OCI-LY1 (cell line): ENCODE measurements around the gene SLC2A4.
"Not testable (repeated sequence)": the region's sequence is repeated elsewhere in the genome, so short reads cannot be mapped to it uniquely, and the experiment has no call there.

Experiments
- H2AFZ ChIP-seq: fragments of 200-600 bp; sonication (generic), shearing (Covaris generic); 2 replicates; pipeline ENCODE4 v1.6.0; 2014; ENCODE audit warnings: antibody characterized with exemption, mild to moderate bottlenecking, low read length
- H3F3A ChIP-seq: fragments of 200-600 bp; sonication (generic), shearing (Covaris generic); 2 replicates; pipeline ENCODE4 v1.6.0; 2014; ENCODE audit warnings: mild to moderate bottlenecking, antibody characterized with exemption, low read length, moderate library complexity; ENCODE audit not compliant: insufficient read depth
- H3K27ac ChIP-seq: fragments of 200-600 bp; sonication (generic); 2 replicates; pipeline ENCODE4 v1.5.1; 2014; ENCODE audit warnings: low read length, mixed run types, mild to moderate bottlenecking, low read depth; ENCODE audit not compliant: poor library complexity, severe bottlenecking
- H3K27me3 ChIP-seq: fragments of 200-600 bp; sonication (generic); 2 replicates; pipeline ENCODE4 v1.6.0; 2014; ENCODE audit warnings: antibody characterized with exemption, mild to moderate bottlenecking, low read length, moderate library complexity; ENCODE audit not compliant: insufficient read depth
- H3K36me3 ChIP-seq: fragments of 200-600 bp; sonication (generic); 2 replicates; pipeline ENCODE4 v1.6.1; 2014; ENCODE audit warnings: mild to moderate bottlenecking, antibody characterized with exemption, low read length, moderate library complexity, mixed read lengths; ENCODE audit not compliant: insufficient read depth
- H3K4me1 ChIP-seq: fragments of 200-600 bp; sonication (generic); 2 replicates; pipeline ENCODE4 v1.5.1; 2014; ENCODE audit warnings: mild to moderate bottlenecking, low read length, moderate library complexity; ENCODE audit not compliant: insufficient read depth, severe bottlenecking
- H3K4me2 ChIP-seq: fragments of 200-600 bp; sonication (generic), shearing (Covaris generic); 2 replicates; pipeline ENCODE4 v1.6.1; 2014; ENCODE audit warnings: low read length
- H3K4me3 ChIP-seq: fragments of 200-600 bp; sonication (generic); 2 replicates; pipeline ENCODE4 v1.5.1; 2014; ENCODE audit warnings: low read length, low read depth, mild to moderate bottlenecking, mixed read lengths; ENCODE audit not compliant: poor library complexity, severe bottlenecking
- H3K79me2 ChIP-seq: fragments of 200-600 bp; shearing (Covaris generic); 2 replicates; pipeline ENCODE4 v1.6.1; 2016; ENCODE audit warnings: mixed run types, low read length, mixed read lengths; ENCODE audit not compliant: insufficient read depth
- H3K9ac ChIP-seq: fragments of 200-600 bp; sonication (generic), shearing (Covaris generic); 2 replicates; pipeline ENCODE4 v1.6.1; 2014; ENCODE audit warnings: mild to moderate bottlenecking, low read length, mixed read lengths
- H3K9me2 ChIP-seq: fragments of 200-600 bp; sonication (generic), shearing (Covaris generic); 2 replicates; pipeline ENCODE4 v1.6.1; 2014; ENCODE audit warnings: low read depth, mild to moderate bottlenecking, low read length, mixed read lengths
- H3K9me3 ChIP-seq: fragments of 200-600 bp; shearing (Covaris generic); 2 replicates; pipeline ENCODE4 v1.6.1; 2014; ENCODE audit warnings: low read length, mixed read lengths
- H4K20me1 ChIP-seq: fragments of 200-600 bp; sonication (generic), shearing (Covaris generic); 2 replicates; pipeline ENCODE4 v1.6.0; 2016; ENCODE audit warnings: mild to moderate bottlenecking, low read length; ENCODE audit not compliant: insufficient read depth
- CTCF ChIP-seq: fragments of 200-600 bp; sonication (generic), shearing (Covaris generic); IDR thresholded peaks from 2 replicates; pipeline ENCODE4 v1.5.1; 2017; ENCODE audit warnings: mild to moderate bottlenecking, antibody characterized with exemption, low read length, moderate library complexity, mixed read lengths
- EZH2 ChIP-seq: fragments of 200-600 bp; sonication (generic), shearing (Covaris generic); IDR thresholded peaks from 2 replicates; pipeline ENCODE4 v1.8.0; 2017; ENCODE audit warnings: borderline replicate concordance, mixed run types, mild to moderate bottlenecking, antibody characterized with exemption, low read length, moderate library complexity, mixed read lengths

SLC2A4 gene

GRCh38 chr17:7241783-7242716, 39.5 kb upstream of the SLC2A4 start, which contains the start of gene GABARAP:
Gene GABARAP (minus strand): TSS chr17:7242449. CDS start chr17:7242330, 119 bp downstream.
- Histone ChIP-seq H2AFZ (no peak within 1 kb of the TSS), H3K36me3 (peaks cover 52% of the 10 kb centered on the region), H3K9me3 (no peaks in the 10 kb centered on the region), H3K27ac (peak within 1 kb of the TSS; percentile 80), H3K79me2 (peaks cover 7% of the 10 kb centered on the region; the same call in 1 of the 2 replicates), H3K9ac (peak within 1 kb of the TSS; percentile 98), H3F3A (0 out of 2 replicates have a peak, but pooled peaks cover 10% of the 10 kb centered on the region), H3K9me2 (no peaks in the 10 kb centered on the region), H3K4me1 (peaks cover 32% of the 10 kb centered on the region), H3K27me3 (no peaks in the 10 kb centered on the region), H3K4me3 (peak within 1 kb of the TSS; percentile 98), H4K20me1 (no peaks in the 10 kb centered on the region), H3K4me2 (peak within 1 kb of the TSS; percentile 94)
- no peak for TF ChIP-seq EZH2
- no peak for TF ChIP-seq CTCF

GRCh38 chr17:7242717-7243452, 38.6 kb upstream of the SLC2A4 start:
- Histone ChIP-seq H3K27ac (peak overlapping the region; percentile 80), H3K36me3 (peaks cover 49% of the 10 kb centered on the region), H3K9me3 (no peaks in the 10 kb centered on the region), H3K79me2 (peaks cover 7% of the 10 kb centered on the region; the same call in 1 of the 2 replicates), H3K4me2 (peak overlapping the region; percentile 94), H4K20me1 (no peaks in the 10 kb centered on the region), H3F3A (0 out of 2 replicates have a peak, but pooled peaks cover 10% of the 10 kb centered on the region), H3K9me2 (no peaks in the 10 kb centered on the region), H2AFZ (no peak overlapping the region), H3K9ac (peak overlapping the region; percentile 98), H3K27me3 (no peaks in the 10 kb centered on the region), H3K4me1 (peaks cover 26% of the 10 kb centered on the region), H3K4me3 (peak overlapping the region; percentile 98)
- TF ChIP-seq CTCF (no peak; the same call in 1 of the 2 replicates), EZH2 (no peak)

DNA sequence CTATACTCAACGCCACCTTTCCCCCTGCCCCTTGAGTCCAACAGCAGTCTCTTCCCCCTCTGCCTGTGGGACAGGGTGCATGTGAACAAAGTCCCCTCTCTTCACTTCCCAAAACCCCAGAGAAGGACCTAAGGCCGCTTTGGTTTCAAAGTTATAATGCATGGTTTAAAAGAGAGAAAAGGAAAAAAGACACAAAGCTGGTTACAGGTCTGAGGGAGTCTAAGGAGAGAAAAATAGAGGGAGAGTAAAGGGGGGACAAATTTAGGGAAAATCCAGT, 38.1 kb upstream of the SLC2A4 start:
- Histone ChIP-seq H3K9me3 (no peaks in the 10 kb centered on the region), H3K9ac (peak overlapping the region; percentile 98; the same call in 1 of the 2 replicates), H3K9me2 (no peaks in the 10 kb centered on the region), H3K27ac (peak overlapping the region; percentile 34), H3F3A (0 out of 2 replicates have a peak, but pooled peaks cover 10% of the 10 kb centered on the region), H3K27me3 (no peaks in the 10 kb centered on the region), H3K36me3 (peaks cover 49% of the 10 kb centered on the region), H3K4me1 (peaks cover 26% of the 10 kb centered on the region), H3K79me2 (peaks cover 8% of the 10 kb centered on the region), H2AFZ (no peak overlapping the region), H3K4me3 (peak overlapping the region; percentile 98), H3K4me2 (peak overlapping the region; percentile 94), H4K20me1 (no peaks in the 10 kb centered on the region)
- TF ChIP-seq CTCF (no peak), EZH2 (no peak)

DNA sequence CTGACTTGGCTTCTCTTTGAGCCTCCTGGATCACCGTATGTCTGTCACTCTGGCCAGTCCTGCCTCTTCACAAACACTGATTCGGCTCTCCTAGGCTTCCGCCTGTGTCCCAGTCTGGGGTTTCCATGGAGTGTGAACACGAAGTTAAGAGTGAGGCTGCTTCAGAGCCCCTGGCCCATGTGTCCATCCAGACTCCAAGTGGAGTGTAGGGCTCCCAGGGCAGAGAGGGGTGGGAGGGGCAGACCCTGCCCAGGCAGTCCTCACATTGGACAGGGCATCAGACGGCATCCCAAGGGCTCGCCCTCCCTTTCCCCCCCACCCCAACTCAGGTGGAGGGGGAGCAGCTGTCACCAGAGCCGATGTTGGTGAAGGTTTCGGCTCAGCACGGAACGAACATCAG, 37.7 kb upstream of the SLC2A4 start:
- not testable (repeated sequence) for H3K9ac ChIP-seq, H2AFZ ChIP-seq, H4K20me1 ChIP-seq, H3K79me2 ChIP-seq, H3K27ac ChIP-seq, H3F3A ChIP-seq, H3K4me3 ChIP-seq, H3K27me3 ChIP-seq, H3K9me2 ChIP-seq, H3K4me2 ChIP-seq, H3K9me3 ChIP-seq
- peaks cover 30% of the 10 kb centered on the region for H3K4me1 ChIP-seq
- peaks cover 48% of the 10 kb centered on the region for H3K36me3 ChIP-seq
